ENCODE data around the gene CDA.
"Not testable (repeated sequence)": the region's sequence is repeated elsewhere in the genome, so short reads cannot be mapped to it uniquely, and the experiment has no call there.

- TF ChIP-seq ELF1 (tag; IDR thresholded peaks at IDR 0.05); TAF1 (IDR thresholded peaks at IDR 0.05; ENCODE audit: control insufficient read depth, extremely low read depth, insufficient read depth, low read length, severe bottlenecking); PCBP1 (IDR thresholded peaks at IDR 0.05; ENCODE audit: low read depth, low read length, poor library complexity, severe bottlenecking); POLR2A (conservative IDR thresholded peaks at IDR 0.05); NBN (IDR thresholded peaks at IDR 0.05; ENCODE audit: low read depth): not testable (repeated sequence)
Measured at GRCh38 chr1:20606801-20607570, 18.1 kb downstream of the CDA start.
